ENCODE results near the gene MAG.
A peak's percentile ranks its signal among the peaks of the same experiment; 100 is the strongest.

The MAG gene

DNA sequence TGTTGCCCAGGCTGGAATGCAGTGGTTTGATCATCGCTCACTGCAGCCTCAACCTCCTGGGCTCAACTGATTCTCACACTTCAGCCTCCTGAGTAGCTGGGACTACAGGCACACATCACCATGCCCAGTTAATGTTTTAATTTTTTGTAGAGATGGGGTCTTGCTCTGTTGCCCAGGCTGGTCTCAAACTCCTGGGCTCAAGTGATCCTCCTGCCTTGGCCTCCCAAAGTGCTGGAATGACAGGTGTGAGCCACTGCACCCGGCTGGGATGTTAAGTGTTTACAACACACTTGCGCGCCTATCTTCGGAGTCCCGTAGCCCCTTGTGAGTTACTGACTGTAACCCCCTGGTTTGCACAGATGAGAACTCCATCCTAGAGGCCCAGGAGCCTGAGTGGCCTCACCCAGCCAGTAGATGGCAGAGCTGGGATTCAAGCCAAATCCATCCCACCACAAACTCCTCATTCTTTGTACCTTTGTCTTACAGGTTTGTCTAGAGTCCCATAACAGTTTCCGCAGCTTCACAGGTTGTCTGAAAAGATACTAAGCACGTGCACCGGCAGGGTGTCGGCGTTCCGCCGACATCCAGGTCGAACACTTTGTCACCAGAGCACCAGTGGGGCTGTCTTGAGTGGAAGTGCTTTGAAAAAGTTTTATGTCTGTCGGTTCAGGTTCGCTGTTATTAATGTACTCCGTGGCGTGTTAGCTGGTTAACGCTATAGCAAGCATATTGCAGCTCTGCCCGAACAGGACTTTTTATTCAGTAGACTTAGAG lies 14.7 kb downstream of the MAG start:
- no peak for DNase-seq (ENCODE audit: low read depth)
- no peak overlapping the region for H3K4me3 ChIP-seq (replicated peaks; ENCODE audit: low read depth, low read length)
- TF ChIP-seq, protein P1, sequence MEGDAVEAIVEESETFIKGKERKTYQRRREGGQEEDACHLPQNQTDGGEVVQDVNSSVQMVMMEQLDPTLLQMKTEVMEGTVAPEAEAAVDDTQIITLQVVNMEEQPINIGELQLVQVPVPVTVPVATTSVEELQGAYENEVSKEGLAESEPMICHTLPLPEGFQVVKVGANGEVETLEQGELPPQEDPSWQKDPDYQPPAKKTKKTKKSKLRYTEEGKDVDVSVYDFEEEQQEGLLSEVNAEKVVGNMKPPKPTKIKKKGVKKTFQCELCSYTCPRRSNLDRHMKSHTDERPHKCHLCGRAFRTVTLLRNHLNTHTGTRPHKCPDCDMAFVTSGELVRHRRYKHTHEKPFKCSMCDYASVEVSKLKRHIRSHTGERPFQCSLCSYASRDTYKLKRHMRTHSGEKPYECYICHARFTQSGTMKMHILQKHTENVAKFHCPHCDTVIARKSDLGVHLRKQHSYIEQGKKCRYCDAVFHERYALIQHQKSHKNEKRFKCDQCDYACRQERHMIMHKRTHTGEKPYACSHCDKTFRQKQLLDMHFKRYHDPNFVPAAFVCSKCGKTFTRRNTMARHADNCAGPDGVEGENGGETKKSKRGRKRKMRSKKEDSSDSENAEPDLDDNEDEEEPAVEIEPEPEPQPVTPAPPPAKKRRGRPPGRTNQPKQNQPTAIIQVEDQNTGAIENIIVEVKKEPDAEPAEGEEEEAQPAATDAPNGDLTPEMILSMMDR (IDR thresholded peaks at IDR 0.05; ENCODE audit: low read length, missing control alignments) = peak; percentile 26

- no peak overlapping the region for H3K4me3 ChIP-seq (replicated peaks; ENCODE audit: low read depth, low read length)
- DNase-seq (ENCODE audit: low read depth) = no peak
- TF ChIP-seq, protein P1 (IDR thresholded peaks at IDR 0.05; ENCODE audit: low read length, missing control alignments) = no peak
Measured at GRCh38 chr19:35307931-35308330, 16.0 kb downstream of the MAG start.

GRCh38 chr19:35308910-35309309 lies 16.9 kb downstream of the MAG start:
- TF ChIP-seq, protein P1 (IDR thresholded peaks at IDR 0.05; ENCODE audit: low read length, missing control alignments) = no peak
- DNase-seq (ENCODE audit: low read depth) = no peak

GRCh38 chr19:35309481-35310279 lies 17.7 kb downstream of the MAG start:
- DNase-seq (ENCODE audit: low read depth) = peak; percentile 75
- H3K4me3 ChIP-seq (replicated peaks; ENCODE audit: low read depth, low read length) = no peak overlapping the region
- TF ChIP-seq, protein P1 (IDR thresholded peaks at IDR 0.05; ENCODE audit: low read length, missing control alignments) = no peak

More at GRCh38 chr19:35308910-35309309, 16.9 kb downstream of the MAG start:
- H3K4me3 ChIP-seq (replicated peaks; ENCODE audit: low read depth, low read length) = no peak overlapping the region

- H3K4me3 ChIP-seq (replicated peaks; ENCODE audit: low read depth, low read length) = no peak overlapping the region
- TF ChIP-seq, protein P1 (IDR thresholded peaks at IDR 0.05; ENCODE audit: low read length, missing control alignments) = no peak
Measured at GRCh38 chr19:35310331-35310730, 18.4 kb downstream of the MAG start.

DNA sequence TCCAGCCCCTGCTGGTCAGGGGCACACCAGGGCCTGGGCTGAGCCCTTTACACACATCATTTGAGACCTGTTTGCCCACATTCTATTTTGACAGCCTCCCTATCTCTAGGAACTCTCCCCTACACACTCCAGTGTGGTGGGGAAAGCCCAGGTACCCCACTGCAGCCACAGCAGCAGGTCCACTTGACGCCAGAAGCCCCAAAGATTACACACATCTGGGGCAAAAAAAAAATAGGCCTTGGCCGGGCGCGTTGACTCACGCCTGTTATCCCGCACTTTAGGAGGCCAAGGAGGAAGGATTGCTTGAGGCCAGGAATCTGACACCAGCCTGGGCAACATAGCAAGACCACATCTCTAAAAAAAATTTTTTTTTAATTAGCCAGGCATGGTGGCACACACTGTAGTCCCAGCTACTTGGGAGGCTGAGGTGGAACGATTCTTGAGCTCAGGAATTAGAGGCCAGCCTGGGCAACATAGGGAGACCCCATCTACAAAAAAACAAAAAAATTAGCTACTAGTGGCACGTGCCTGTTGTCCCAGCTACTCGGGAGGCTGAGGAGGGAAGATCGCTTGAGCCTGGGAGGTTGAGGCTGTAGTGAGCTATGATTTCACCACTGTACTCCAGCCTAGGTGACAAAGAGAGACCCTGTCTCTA lies 19.0 kb downstream of the MAG start:
- TF ChIP-seq, protein P1 (IDR thresholded peaks at IDR 0.05; ENCODE audit: low read length, missing control alignments) = no peak
- no peak overlapping the region for H3K4me3 ChIP-seq (replicated peaks; ENCODE audit: low read depth, low read length)
- no peak for DNase-seq (ENCODE audit: low read depth)

More at GRCh38 chr19:35310331-35310730, 18.4 kb downstream of the MAG start:
- DNase-seq (ENCODE audit: low read depth) = no peak

All from fibroblast of pulmonary artery (primary cell).